ENCODE results near the gene TEDDM1.
"Not testable (repeated sequence)": the region's sequence is repeated elsewhere in the genome, so short reads cannot be mapped to it uniquely, and the experiment has no call there.

TEDDM1 gene

GRCh38 chr1:182383037-182383661 lies 17.3 kb downstream of the TEDDM1 start:
- H3K27me3 ChIP-seq (ENCODE audit: control insufficient read depth in 2 of 2, insufficient read depth in 2 of 2, low read length in 2 of 2) = no peaks in the 10 kb centered on the region
- H3K4me1 ChIP-seq (ENCODE audit: control insufficient read depth in 2 of 2, insufficient read depth in 2 of 2, low read length in 2 of 2) = peaks cover 0 to 2% of the 10 kb centered on the region in 2 donors
- no peaks in the 10 kb centered on the region for H3K9me3 ChIP-seq (ENCODE audit: control insufficient read depth in 2 of 2, low read length in 2 of 2)
- H3K36me3 ChIP-seq (ENCODE audit: control insufficient read depth in 2 of 2, insufficient read depth in 2 of 2, low read length in 2 of 2) = peaks cover 54 to 62% of the 10 kb centered on the region in 2 donors
- H3K4me3 ChIP-seq (ENCODE audit: low read length in 2 of 2) = no peak overlapping the region
- H3K9ac ChIP-seq (ENCODE audit: low read depth in 1 of 2, low read length in 2 of 2) = no peak overlapping the region
- no peak overlapping the region for H3K27ac ChIP-seq (ENCODE audit: low read depth in 2 of 2, low read length in 2 of 2)

- no peak overlapping the region for H3K27ac ChIP-seq (ENCODE audit: low read depth in 2 of 2, low read length in 2 of 2)
- H3K4me1 ChIP-seq (ENCODE audit: control insufficient read depth in 2 of 2, insufficient read depth in 2 of 2, low read length in 2 of 2) = no peaks in the 10 kb centered on the region
- no peaks in the 10 kb centered on the region for H3K9me3 ChIP-seq (ENCODE audit: control insufficient read depth in 2 of 2, low read length in 2 of 2)
- H3K4me3 ChIP-seq (ENCODE audit: low read length in 2 of 2) = no peak overlapping the region
- H3K36me3 ChIP-seq (ENCODE audit: control insufficient read depth in 2 of 2, insufficient read depth in 2 of 2, low read length in 2 of 2) = peaks cover 45 to 53% of the 10 kb centered on the region in 2 donors
- no peak overlapping the region for H3K9ac ChIP-seq (ENCODE audit: low read depth in 1 of 2, low read length in 2 of 2)
- H3K27me3 ChIP-seq (ENCODE audit: control insufficient read depth in 2 of 2, insufficient read depth in 2 of 2, low read length in 2 of 2) = no peaks in the 10 kb centered on the region
Observed at GRCh38 chr1:182381962-182382819, 18.3 kb downstream of the TEDDM1 start.

- Histone ChIP-seq H3K27ac (ENCODE audit: low read depth in 2 of 2, low read length in 2 of 2) (no peak overlapping the region), H3K9me3 (ENCODE audit: control insufficient read depth in 2 of 2, low read length in 2 of 2) (no peaks in the 10 kb centered on the region)
Observed at GRCh38 chr1:182380199-182380598, 20.3 kb downstream of the TEDDM1 start.

GRCh38 chr1:182379781-182380180 lies 20.7 kb downstream of the TEDDM1 start:
- not testable (repeated sequence) for H3K4me3 ChIP-seq (ENCODE audit: low read length in 2 of 2); H3K27ac ChIP-seq (ENCODE audit: low read depth in 2 of 2, low read length in 2 of 2); H3K27me3 ChIP-seq (ENCODE audit: control insufficient read depth in 2 of 2, insufficient read depth in 2 of 2, low read length in 2 of 2); H3K4me1 ChIP-seq (ENCODE audit: control insufficient read depth in 2 of 2, insufficient read depth in 2 of 2, low read length in 2 of 2); H3K9me3 ChIP-seq (ENCODE audit: control insufficient read depth in 2 of 2, low read length in 2 of 2); H3K9ac ChIP-seq (ENCODE audit: low read depth in 1 of 2, low read length in 2 of 2)
- H3K36me3 ChIP-seq (ENCODE audit: control insufficient read depth in 2 of 2, insufficient read depth in 2 of 2, low read length in 2 of 2) = peaks cover 23 to 30% of the 10 kb centered on the region in 2 donors

More at GRCh38 chr1:182380199-182380598, 20.3 kb downstream of the TEDDM1 start:
- Histone ChIP-seq H3K36me3 (ENCODE audit: control insufficient read depth in 2 of 2, insufficient read depth in 2 of 2, low read length in 2 of 2) (peaks cover 25 to 33% of the 10 kb centered on the region in 2 donors), H3K4me3 (ENCODE audit: low read length in 2 of 2) (no peak overlapping the region), H3K4me1 (ENCODE audit: control insufficient read depth in 2 of 2, insufficient read depth in 2 of 2, low read length in 2 of 2) (no peaks in the 10 kb centered on the region), H3K9ac (ENCODE audit: low read depth in 1 of 2, low read length in 2 of 2) (no peak overlapping the region), H3K27me3 (ENCODE audit: control insufficient read depth in 2 of 2, insufficient read depth in 2 of 2, low read length in 2 of 2) (no peaks in the 10 kb centered on the region)

GRCh38 chr1:182376936-182377574 lies 23.4 kb downstream of the TEDDM1 start:
- no peak overlapping the region for H3K27ac ChIP-seq (ENCODE audit: low read depth in 2 of 2, low read length in 2 of 2)
- peaks cover 0 to 5% of the 10 kb centered on the region in 2 donors for H3K36me3 ChIP-seq (ENCODE audit: control insufficient read depth in 2 of 2, insufficient read depth in 2 of 2, low read length in 2 of 2)
- no peak overlapping the region for H3K9ac ChIP-seq (ENCODE audit: low read depth in 1 of 2, low read length in 2 of 2)
- no peaks in the 10 kb centered on the region for H3K9me3 ChIP-seq (ENCODE audit: control insufficient read depth in 2 of 2, low read length in 2 of 2)
- no peak overlapping the region for H3K4me3 ChIP-seq (ENCODE audit: low read length in 2 of 2)
- no peaks in the 10 kb centered on the region for H3K27me3 ChIP-seq (ENCODE audit: control insufficient read depth in 2 of 2, insufficient read depth in 2 of 2, low read length in 2 of 2)
- no peaks in the 10 kb centered on the region for H3K4me1 ChIP-seq (ENCODE audit: control insufficient read depth in 2 of 2, insufficient read depth in 2 of 2, low read length in 2 of 2)

GRCh38 chr1:182374101-182374834 lies 26.2 kb downstream of the TEDDM1 start:
- no peaks in the 10 kb centered on the region for H3K27me3 ChIP-seq (ENCODE audit: control insufficient read depth in 2 of 2, insufficient read depth in 2 of 2, low read length in 2 of 2)
- no peak overlapping the region for H3K9ac ChIP-seq (ENCODE audit: low read depth in 1 of 2, low read length in 2 of 2)
- no peaks in the 10 kb centered on the region for H3K36me3 ChIP-seq (ENCODE audit: control insufficient read depth in 2 of 2, insufficient read depth in 2 of 2, low read length in 2 of 2)
- H3K4me1 ChIP-seq (ENCODE audit: control insufficient read depth in 2 of 2, insufficient read depth in 2 of 2, low read length in 2 of 2) = no peaks in the 10 kb centered on the region
- no peak overlapping the region for H3K27ac ChIP-seq (ENCODE audit: low read depth in 2 of 2, low read length in 2 of 2)
- H3K4me3 ChIP-seq (ENCODE audit: low read length in 2 of 2) = no peak overlapping the region
- H3K9me3 ChIP-seq (ENCODE audit: control insufficient read depth in 2 of 2, low read length in 2 of 2) = no peaks in the 10 kb centered on the region

- Histone ChIP-seq H3K27ac (ENCODE audit: low read depth in 2 of 2, low read length in 2 of 2) (no peak overlapping the region), H3K4me1 (ENCODE audit: control insufficient read depth in 2 of 2, insufficient read depth in 2 of 2, low read length in 2 of 2) (no peaks in the 10 kb centered on the region)
Observed at GRCh38 chr1:182370532-182370931, 29.9 kb downstream of the TEDDM1 start.

GRCh38 chr1:182368903-182369302 lies 31.6 kb downstream of the TEDDM1 start:
- Histone ChIP-seq H3K36me3 (ENCODE audit: control insufficient read depth in 2 of 2, insufficient read depth in 2 of 2, low read length in 2 of 2) (no peaks in the 10 kb centered on the region), H3K27me3 (ENCODE audit: control insufficient read depth in 2 of 2, insufficient read depth in 2 of 2, low read length in 2 of 2) (no peaks in the 10 kb centered on the region), H3K9me3 (ENCODE audit: control insufficient read depth in 2 of 2, low read length in 2 of 2) (no peaks in the 10 kb centered on the region), H3K4me3 (ENCODE audit: low read length in 2 of 2) (no peak overlapping the region), H3K27ac (ENCODE audit: low read depth in 2 of 2, low read length in 2 of 2) (no peak overlapping the region), H3K9ac (ENCODE audit: low read depth in 1 of 2, low read length in 2 of 2) (no peak overlapping the region), H3K4me1 (ENCODE audit: control insufficient read depth in 2 of 2, insufficient read depth in 2 of 2, low read length in 2 of 2) (no peaks in the 10 kb centered on the region)

More at GRCh38 chr1:182370532-182370931, 29.9 kb downstream of the TEDDM1 start:
- Histone ChIP-seq H3K36me3 (ENCODE audit: control insufficient read depth in 2 of 2, insufficient read depth in 2 of 2, low read length in 2 of 2) (no peaks in the 10 kb centered on the region), H3K9ac (ENCODE audit: low read depth in 1 of 2, low read length in 2 of 2) (no peak overlapping the region), H3K9me3 (ENCODE audit: control insufficient read depth in 2 of 2, low read length in 2 of 2) (no peaks in the 10 kb centered on the region), H3K4me3 (ENCODE audit: low read length in 2 of 2) (no peak overlapping the region), H3K27me3 (ENCODE audit: control insufficient read depth in 2 of 2, insufficient read depth in 2 of 2, low read length in 2 of 2) (no peaks in the 10 kb centered on the region)

GRCh38 chr1:182368358-182368757 lies 32.1 kb downstream of the TEDDM1 start:
- no peak overlapping the region for H3K4me3 ChIP-seq (ENCODE audit: low read length in 2 of 2)
- H3K36me3 ChIP-seq (ENCODE audit: control insufficient read depth in 2 of 2, insufficient read depth in 2 of 2, low read length in 2 of 2) = no peaks in the 10 kb centered on the region
- H3K4me1 ChIP-seq (ENCODE audit: control insufficient read depth in 2 of 2, insufficient read depth in 2 of 2, low read length in 2 of 2) = no peaks in the 10 kb centered on the region
- no peaks in the 10 kb centered on the region for H3K27me3 ChIP-seq (ENCODE audit: control insufficient read depth in 2 of 2, insufficient read depth in 2 of 2, low read length in 2 of 2)
- no peak overlapping the region for H3K27ac ChIP-seq (ENCODE audit: low read depth in 2 of 2, low read length in 2 of 2)
- no peak overlapping the region for H3K9ac ChIP-seq (ENCODE audit: low read depth in 1 of 2, low read length in 2 of 2)
- no peaks in the 10 kb centered on the region for H3K9me3 ChIP-seq (ENCODE audit: control insufficient read depth in 2 of 2, low read length in 2 of 2)
